GM19328 (cell line): Measurements from ENCODE around the gene STUB1.

Source experiments
- ATAC-seq: cut with Tn5 transposase; IDR thresholded peaks from one replicate; pipeline ENCODE4 v1.9.1; 2021; ENCODE audit warnings: mild to moderate bottlenecking, moderate library complexity; ENCODE audit not compliant: unreplicated experiment

Gene STUB1

DNA sequence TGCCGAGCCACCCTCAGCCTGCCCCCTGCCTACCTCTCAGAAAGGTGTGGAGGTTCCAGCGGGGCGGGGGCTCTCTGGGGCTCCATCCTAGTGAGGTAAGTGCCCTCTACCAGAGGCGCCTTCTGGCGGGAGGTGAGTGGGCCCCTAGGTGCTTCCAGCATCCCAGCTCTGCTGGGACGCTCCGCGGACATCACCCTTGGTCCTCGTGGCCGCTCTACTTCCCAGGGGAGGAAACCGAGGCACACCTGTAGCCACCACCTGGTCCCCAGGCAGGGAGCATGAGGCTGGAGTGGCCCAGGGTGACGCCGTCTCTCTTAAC lies 37.2 kb upstream of the STUB1 start:
- no peak for ATAC-seq

GRCh38 chr16:644556-644955 lies 35.7 kb upstream of the STUB1 start:
- no peak for ATAC-seq

DNA sequence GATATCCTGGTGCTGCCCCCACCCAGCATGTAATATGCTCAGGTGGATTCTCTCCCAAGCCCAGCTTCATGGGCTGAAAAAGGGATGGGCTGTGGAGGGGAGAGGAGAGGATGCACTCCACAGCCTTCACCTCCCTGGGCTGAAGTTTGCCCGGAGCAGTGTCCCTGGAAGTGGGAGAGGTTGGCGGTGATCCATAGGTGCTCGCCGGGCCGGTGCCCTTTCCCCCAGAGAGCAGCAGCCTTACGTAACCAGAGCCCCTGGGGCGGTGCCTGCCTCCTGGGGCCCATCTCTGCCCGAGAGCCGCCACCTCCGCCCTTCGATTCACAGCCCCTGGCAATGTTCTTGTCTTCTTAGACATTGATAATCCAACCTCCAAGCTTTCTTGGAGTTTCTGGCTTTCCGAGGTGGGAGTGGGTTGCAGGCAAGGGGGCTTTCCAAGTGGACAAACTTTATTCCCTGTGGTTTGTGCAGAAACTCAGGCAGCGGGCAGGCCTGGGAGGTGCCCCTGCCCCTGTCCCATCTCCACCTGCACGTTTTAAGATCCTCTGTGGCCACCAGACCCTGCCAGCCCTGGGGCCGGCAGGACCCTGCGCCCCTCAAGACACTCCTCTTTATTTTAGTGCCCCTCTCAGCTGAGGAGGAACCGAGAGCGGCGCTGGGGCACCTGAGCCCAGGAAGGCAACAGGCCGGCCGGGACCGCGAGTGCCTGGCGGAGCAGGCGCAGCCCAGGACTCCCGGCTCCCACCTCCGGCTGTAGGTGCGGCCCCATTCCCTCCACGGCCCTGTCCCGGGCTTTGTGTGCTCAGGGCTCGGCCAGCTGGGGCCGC lies 34.1 kb upstream of the STUB1 start:
- ATAC-seq: no peak

DNA sequence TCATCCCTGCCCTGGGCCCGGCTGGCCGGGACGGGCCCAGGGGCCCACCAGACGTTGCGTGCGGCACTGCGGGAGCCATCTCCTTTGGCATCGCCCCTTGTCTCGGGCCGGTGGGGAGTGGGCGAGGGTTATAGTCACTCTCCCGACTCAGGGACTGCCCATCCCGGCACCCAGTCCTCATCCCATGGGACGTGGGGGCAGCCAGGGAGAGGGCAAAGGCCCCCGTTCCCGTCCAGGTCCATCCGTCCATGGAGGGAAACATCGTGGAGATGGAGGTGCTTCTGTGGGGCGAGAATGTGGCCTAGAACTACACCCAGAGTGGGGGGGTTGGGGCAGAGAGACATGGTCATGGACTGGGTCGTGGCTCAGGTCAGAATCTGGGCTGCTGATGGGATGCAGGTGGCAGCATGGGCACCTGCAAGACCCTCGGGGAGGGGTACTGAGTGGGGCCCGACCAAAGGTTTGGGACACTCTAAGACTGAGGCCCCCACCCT lies 33.5 kb upstream of the STUB1 start:
- no peak for ATAC-seq

DNA sequence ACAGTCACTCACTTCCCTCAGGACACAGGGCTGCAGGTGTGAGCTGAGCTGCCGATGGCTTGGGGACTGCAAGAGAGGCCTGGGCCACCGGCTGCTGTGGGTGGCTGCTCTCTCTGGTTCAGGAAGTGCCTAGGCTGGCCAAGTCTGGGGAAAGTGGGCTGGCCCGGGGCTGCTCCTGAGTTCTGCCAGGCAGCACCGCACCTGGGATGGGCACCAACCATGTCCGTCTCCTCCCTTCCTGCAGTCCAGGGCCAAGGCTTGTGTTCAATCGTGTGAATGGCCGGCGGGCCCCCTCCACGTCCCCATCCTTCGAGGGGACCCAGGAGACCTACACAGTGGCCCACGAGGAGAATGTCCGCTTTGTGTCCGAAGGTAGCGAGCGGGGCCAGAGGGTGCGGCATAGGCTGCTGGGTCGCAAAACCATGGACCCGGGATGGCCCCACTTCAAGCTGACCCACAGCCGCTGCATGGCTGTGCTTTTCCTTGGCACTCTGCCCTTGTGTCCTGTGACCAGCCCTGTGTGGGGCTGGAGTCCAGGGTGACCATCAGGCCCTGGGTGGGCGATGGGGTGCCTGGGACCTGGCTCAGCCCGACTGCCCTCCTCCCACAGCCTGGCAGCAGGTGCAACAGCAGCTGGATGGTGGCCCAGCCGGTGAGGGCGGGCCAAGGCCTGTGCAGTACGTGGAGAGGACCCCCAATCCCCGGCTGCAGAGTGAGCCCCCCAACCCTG lies 32.9 kb upstream of the STUB1 start:
- ATAC-seq: no peak

GRCh38 chr16:648071-648780 lies 32.0 kb upstream of the STUB1 start:
- no peak for ATAC-seq

DNA sequence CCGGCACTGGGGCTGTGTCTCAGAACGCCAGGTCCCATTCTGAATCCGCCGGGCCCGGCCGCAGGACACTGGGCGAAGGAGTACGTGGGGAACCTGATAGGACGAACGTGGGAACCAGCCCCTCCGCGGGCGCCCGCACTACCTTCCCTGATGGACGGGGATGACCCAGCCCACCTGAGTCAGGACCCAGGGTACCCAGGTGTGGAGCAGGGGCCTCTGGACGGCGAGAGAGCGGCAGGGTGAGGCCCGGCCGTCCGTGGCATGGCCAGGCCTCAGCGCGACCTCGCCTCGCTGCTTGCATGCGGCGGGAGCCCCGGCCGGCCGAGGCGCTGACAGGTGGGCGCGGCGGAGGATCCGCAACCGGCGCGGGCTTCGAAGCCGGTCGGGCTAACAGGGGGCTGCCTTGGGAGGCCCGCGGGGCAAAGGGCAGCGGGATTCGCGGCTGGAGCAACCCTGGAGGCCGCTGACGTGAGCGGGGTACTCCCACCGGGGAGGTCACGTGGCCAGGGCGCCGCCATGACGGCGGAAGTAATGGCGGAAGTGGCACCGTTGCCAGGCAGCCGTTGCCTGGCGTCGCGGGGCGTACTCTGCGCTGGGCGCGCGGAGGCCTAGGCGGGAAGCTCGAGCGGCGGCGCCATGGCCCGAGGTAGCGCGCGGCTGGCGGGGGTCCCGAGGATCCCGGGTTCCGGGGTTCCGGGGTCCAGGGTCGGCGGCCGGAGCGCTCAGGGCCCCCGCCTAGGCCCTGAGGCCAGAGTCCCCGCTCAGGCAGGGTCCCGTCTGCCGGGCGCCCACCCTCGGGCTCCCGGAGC lies 31.2 kb upstream of the STUB1 start, which contains the start of gene WDR90:
Gene WDR90, plus strand, starts transcription at position 585 of the 809 bp plus-strand sequence. Its CDS starts 52 bp downstream, at position 637.
- peak; percentile 79 for ATAC-seq

- ATAC-seq: peak; percentile 5
These were observed 30.6 kb upstream of the STUB1 start for GRCh38 chr16:649631-650030.

- ATAC-seq: no peak
These were observed 28.4 kb upstream of the STUB1 start for GRCh38 chr16:651844-652243.

GRCh38 chr16:652454-653305 lies 27.5 kb upstream of the STUB1 start:
- no peak for ATAC-seq

DNA sequence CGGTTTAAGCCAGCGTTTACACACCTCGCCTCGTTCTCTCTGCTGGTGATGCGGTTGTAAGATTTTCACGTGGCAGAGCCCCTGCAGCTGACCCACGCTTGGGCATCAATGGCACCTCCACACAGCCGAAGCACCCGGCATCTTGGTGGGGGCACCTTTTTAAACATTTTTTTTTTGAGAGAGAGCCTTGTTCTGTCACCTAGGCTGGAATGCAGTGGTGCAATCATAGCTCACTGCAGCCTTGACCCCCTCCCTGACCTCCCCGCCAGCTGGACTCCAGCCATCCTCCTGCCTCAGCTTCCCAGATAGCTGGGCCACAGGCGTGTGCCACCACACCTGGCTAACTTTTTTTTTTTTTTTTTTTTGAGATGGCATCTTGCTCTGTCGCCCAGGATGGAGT lies 26.2 kb upstream of the STUB1 start:
- ATAC-seq: no peak

- no peak for ATAC-seq
These were observed 22.7 kb upstream of the STUB1 start for GRCh38 chr16:657487-657886.

- ATAC-seq: no peak
These were observed 21.3 kb upstream of the STUB1 start for GRCh38 chr16:658679-659571.

GRCh38 chr16:659618-660017 lies 20.6 kb upstream of the STUB1 start:
- ATAC-seq: no peak

- no peak for ATAC-seq
These were observed 20.1 kb upstream of the STUB1 start for GRCh38 chr16:660132-660458.

DNA sequence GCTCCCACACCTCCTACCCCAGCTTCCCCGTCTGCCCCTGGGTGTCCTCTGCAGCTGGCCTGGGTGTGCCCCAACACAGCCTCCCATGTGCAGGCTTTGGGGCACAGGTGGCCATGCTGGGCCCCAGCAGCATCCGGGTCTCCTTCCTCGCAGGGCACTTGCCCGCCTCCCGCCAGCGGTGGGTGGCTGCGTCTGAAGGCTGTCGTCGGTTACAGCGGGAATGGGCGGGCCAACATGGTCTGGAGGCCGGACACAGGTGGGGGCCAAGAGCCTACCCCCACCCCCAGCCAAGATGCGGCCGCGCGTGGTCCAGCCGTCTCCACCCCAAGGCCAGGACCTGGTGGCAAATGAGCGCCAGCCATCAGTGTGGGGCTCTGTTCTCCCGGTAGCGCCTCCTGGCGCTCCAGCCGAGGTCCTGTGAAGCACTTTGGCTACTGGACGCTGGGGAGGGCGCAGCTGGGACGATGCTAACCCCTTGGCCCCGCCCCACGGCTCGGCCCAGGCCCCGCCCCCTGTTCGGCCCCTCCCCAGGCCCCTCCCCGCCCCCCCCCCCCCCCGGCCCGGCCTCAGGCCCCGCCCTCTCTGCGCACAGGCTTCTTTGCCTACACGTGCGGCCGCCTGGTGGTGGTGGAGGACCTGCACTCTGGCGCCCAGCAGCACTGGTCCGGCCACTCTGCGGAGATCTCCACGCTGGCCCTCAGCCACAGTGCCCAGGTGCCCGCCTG lies 19.6 kb upstream of the STUB1 start:
- peak; percentile 47 for ATAC-seq

GRCh38 chr16:661184-661821 lies 18.9 kb upstream of the STUB1 start:
- ATAC-seq: peak; percentile 5

- ATAC-seq: no peak
These were observed 18.1 kb upstream of the STUB1 start for GRCh38 chr16:662095-662494.
